Liver (tissue), 9 donors: Measurements from ENCODE around the gene OR8D2. TPM values are rescaled to one million over a fixed set of nuclear protein-coding genes. Genes with fewer than 3 reads are reported as not detected.

Source experiments
- DNase-seq: peaks from one replicate; pipeline ENCODE4 v3.0.0-alpha.2; 2017; ENCODE audit warnings: low spot score
- H3K27ac ChIP-seq, 2 donors: one replicate each; pipeline ENCODE4 v1.7.0; 2013; ENCODE audit warnings: inconsistent platforms in 2 of 2, low read length in 2 of 2, control low read depth in 1 of 2, low read depth in 1 of 2, mild to moderate bottlenecking in 1 of 2
- H3K27me3 ChIP-seq, 4 donors: one replicate each; pipeline versions ENCODE4 v1.6.1 to v1.7.0; 2013; ENCODE audit warnings: low read length in 3 of 4, inconsistent platforms in 1 of 4, mild to moderate bottlenecking in 1 of 4, moderate library complexity in 1 of 4; ENCODE audit not compliant: control insufficient read depth in 4 of 4, insufficient read depth in 4 of 4
- H3K36me3 ChIP-seq, 4 donors: one replicate each; pipeline versions ENCODE4 v1.6.1 to v1.7.0; 2013; ENCODE audit warnings: low read length in 3 of 4, mild to moderate bottlenecking in 3 of 4, low read depth in 1 of 4, moderate library complexity in 1 of 4; ENCODE audit not compliant: control insufficient read depth in 4 of 4, insufficient read depth in 3 of 4
- H3K4me1 ChIP-seq, 4 donors: one replicate each; pipeline versions ENCODE4 v1.6.1 to v1.7.0; 2013; ENCODE audit warnings: low read length in 3 of 4, mild to moderate bottlenecking in 3 of 4, moderate library complexity in 1 of 4; ENCODE audit not compliant: control insufficient read depth in 4 of 4, insufficient read depth in 4 of 4
- H3K4me3 ChIP-seq, 3 donors: one replicate each; pipeline versions ENCODE4 v1.6.1 to v1.7.0; 2013; ENCODE audit warnings: low read length in 3 of 3, control low read depth in 1 of 3, low read depth in 1 of 3, mild to moderate bottlenecking in 1 of 3
- H3K9ac ChIP-seq, 2 donors: one replicate each; pipeline ENCODE4 v1.7.0; 2013; ENCODE audit warnings: low read length in 2 of 2, mild to moderate bottlenecking in 2 of 2, moderate library complexity in 2 of 2, control low read depth in 1 of 2, low read depth in 1 of 2
- H3K9me3 ChIP-seq, 4 donors: one replicate each; pipeline versions ENCODE4 v1.6.1 to v1.7.0; 2013; ENCODE audit warnings: low read length in 3 of 4; ENCODE audit not compliant: control insufficient read depth in 4 of 4
- FOXA1 ChIP-seq: IDR thresholded peaks from 2 replicates; pipeline ENCODE4 v1.6.1; 2016; ENCODE audit warnings: antibody characterized with exemption
- GABPA ChIP-seq, 2 donors: IDR thresholded peaks in 1 of 2; conservative IDR thresholded peaks in 1 of 2; 2 replicates each; pipeline ENCODE4 v1.6.1; 2016; ENCODE audit warnings: antibody characterized with exemption in 2 of 2, mild to moderate bottlenecking in 1 of 2, moderate library complexity in 1 of 2
- HNF4A ChIP-seq, 2 donors: conservative IDR thresholded peaks; 2 replicates each; pipeline ENCODE4 v1.6.1; 2016; ENCODE audit warnings: antibody characterized with exemption in 2 of 2, mild to moderate bottlenecking in 2 of 2
- HNF4G ChIP-seq: IDR thresholded peaks from 2 replicates; pipeline ENCODE4 v1.6.1; 2016; ENCODE audit warnings: antibody characterized with exemption
- JUND ChIP-seq, 2 donors: IDR thresholded peaks; 2 replicates each; pipeline ENCODE4 v1.6.1; 2016; ENCODE audit warnings: antibody characterized with exemption in 2 of 2
- RXRA ChIP-seq, 2 donors: IDR thresholded peaks; 2 replicates each; pipeline ENCODE4 v1.6.1; 2017 to 2018; ENCODE audit warnings: antibody characterized with exemption in 2 of 2, mild to moderate bottlenecking in 1 of 2
- SP1 ChIP-seq: IDR thresholded peaks from 2 replicates; pipeline ENCODE4 v1.6.1; 2018; ENCODE audit warnings: antibody characterized with exemption, mild to moderate bottlenecking
- YY1 ChIP-seq: IDR thresholded peaks from 2 replicates; pipeline ENCODE4 v1.6.1; 2016; ENCODE audit warnings: antibody characterized with exemption, mild to moderate bottlenecking
- WGBS: extraction: QIAGEN DNeasy Blood & Tissue Kit; methylation state at CpG from one replicate; pipeline ENCODE4 v1.1.7; 2013; 5-methylcytosine and 5-hydroxymethylcytosine counted together
- polyA plus RNA-seq, 2 donors: library from polyadenylated mRNA; stranded (reverse) in 1 of 2; unstranded in 1 of 2; fragments of 200-250 nt in 1 of 2; fragments of >200 nt in 1 of 2; fragmentation: Nextera tagmentation in 1 of 2; extraction: Ambion mirVana in 1 of 2; gene quantifications; one replicate each; pipeline versions ENCODE4 v1.2.1 to v1.2.3, GENCODE V29; 2013 to 2015
- total RNA-seq, 2 donors: library from RNA; depleted of rRNA; stranded (reverse); fragments of >200 nt; gene quantifications; one replicate each; pipeline ENCODE4 v1.2.3, GENCODE V29; 2014
- TF ChIP-seq, protein P1 (sequence below): IDR thresholded peaks from 2 replicates; pipeline ENCODE4 v1.6.1; 2016; ENCODE audit warnings: antibody characterized with exemption
- TF ChIP-seq, protein P2 (sequence below): IDR thresholded peaks from 2 replicates; pipeline ENCODE4 v1.6.1; 2016; ENCODE audit warnings: antibody characterized with exemption, mild to moderate bottlenecking
- TF ChIP-seq, protein P3 (sequence below): IDR thresholded peaks from 2 replicates; pipeline ENCODE4 v1.6.1; 2016; ENCODE audit warnings: antibody characterized with exemption
- donor health status: healthy.
- donor health status: healthy.
- donor health status: healthy.
- donor health status: healthy.
- donor health status: healthy.

OR8D2 gene
- total and polyA plus RNA-seq, 4 donors, result not detected

DNA sequence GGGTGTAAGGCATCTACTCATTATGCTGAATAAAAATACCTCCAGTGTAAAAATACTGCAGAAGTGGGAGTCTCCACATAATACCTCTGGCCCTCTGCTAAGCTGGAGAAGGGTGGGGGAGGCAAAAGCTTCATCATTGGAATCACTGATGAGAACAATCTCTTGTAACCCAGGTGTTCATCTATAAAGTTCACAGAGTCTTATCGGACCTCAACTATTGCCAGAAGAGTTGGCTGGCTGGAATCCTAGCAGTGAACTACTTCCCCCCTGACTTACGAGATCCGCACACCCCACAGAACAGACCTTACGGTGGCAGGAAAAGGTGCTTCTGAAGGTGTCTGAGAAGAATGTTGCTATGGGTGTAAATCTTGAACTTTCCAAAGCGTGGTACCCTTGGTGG lies 8.7 kb downstream of the OR8D2 start:
- TF ChIP-seq SP1, result no peak
- no peak for TF ChIP-seq GABPA (IDR thresholded peaks at IDR 0.05 in 1 of 2, conservative IDR thresholded peaks at IDR 0.05 in 1 of 2)
- peaks cover 0 to 12% (median 4%) of the 10 kb centered on the region in 4 donors for H3K4me1 ChIP-seq
- peaks cover 0 to 3% (median 0%) of the 10 kb centered on the region in 4 donors for H3K27me3 ChIP-seq
- 89% methylated on average over 5 of the region's 5 CpGs for WGBS
- H3K9ac ChIP-seq, result no peak overlapping the region
- no peaks in the 10 kb centered on the region for H3K9me3 ChIP-seq
- H3K4me3 ChIP-seq, result no peak overlapping the region
- no peaks in the 10 kb centered on the region for H3K36me3 ChIP-seq
- DNase-seq, result no peak
- no peak overlapping the region for H3K27ac ChIP-seq

DNA sequence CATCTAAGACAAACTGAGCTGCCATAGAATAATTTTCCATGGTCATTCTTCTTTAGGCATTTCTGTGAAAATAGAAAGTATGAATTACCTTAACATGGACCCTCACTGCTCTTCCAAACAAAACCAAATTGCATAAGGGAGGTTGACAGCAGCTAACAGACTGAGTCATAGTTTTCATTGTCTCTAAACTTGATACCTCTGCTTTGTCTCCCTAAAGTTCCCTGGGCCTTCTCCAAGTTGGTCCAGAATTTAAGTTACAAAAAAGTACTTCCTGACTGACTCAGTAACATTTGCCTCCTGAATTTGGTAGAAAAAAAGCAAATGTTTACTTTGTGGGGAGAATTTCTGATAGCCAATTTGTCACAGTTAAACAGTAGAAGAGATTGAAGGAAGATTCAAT lies 9.3 kb downstream of the OR8D2 start:
- no peak for TF ChIP-seq FOXA1
- TF ChIP-seq GABPA (IDR thresholded peaks at IDR 0.05 in 1 of 2, conservative IDR thresholded peaks at IDR 0.05 in 1 of 2), result no peak
- TF ChIP-seq, protein P1, sequence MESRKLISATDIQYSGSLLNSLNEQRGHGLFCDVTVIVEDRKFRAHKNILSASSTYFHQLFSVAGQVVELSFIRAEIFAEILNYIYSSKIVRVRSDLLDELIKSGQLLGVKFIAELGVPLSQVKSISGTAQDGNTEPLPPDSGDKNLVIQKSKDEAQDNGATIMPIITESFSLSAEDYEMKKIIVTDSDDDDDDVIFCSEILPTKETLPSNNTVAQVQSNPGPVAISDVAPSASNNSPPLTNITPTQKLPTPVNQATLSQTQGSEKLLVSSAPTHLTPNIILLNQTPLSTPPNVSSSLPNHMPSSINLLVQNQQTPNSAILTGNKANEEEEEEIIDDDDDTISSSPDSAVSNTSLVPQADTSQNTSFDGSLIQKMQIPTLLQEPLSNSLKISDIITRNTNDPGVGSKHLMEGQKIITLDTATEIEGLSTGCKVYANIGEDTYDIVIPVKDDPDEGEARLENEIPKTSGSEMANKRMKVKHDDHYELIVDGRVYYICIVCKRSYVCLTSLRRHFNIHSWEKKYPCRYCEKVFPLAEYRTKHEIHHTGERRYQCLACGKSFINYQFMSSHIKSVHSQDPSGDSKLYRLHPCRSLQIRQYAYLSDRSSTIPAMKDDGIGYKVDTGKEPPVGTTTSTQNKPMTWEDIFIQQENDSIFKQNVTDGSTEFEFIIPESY, result no peak
- TF ChIP-seq HNF4G, result no peak
- TF ChIP-seq, protein P2, sequence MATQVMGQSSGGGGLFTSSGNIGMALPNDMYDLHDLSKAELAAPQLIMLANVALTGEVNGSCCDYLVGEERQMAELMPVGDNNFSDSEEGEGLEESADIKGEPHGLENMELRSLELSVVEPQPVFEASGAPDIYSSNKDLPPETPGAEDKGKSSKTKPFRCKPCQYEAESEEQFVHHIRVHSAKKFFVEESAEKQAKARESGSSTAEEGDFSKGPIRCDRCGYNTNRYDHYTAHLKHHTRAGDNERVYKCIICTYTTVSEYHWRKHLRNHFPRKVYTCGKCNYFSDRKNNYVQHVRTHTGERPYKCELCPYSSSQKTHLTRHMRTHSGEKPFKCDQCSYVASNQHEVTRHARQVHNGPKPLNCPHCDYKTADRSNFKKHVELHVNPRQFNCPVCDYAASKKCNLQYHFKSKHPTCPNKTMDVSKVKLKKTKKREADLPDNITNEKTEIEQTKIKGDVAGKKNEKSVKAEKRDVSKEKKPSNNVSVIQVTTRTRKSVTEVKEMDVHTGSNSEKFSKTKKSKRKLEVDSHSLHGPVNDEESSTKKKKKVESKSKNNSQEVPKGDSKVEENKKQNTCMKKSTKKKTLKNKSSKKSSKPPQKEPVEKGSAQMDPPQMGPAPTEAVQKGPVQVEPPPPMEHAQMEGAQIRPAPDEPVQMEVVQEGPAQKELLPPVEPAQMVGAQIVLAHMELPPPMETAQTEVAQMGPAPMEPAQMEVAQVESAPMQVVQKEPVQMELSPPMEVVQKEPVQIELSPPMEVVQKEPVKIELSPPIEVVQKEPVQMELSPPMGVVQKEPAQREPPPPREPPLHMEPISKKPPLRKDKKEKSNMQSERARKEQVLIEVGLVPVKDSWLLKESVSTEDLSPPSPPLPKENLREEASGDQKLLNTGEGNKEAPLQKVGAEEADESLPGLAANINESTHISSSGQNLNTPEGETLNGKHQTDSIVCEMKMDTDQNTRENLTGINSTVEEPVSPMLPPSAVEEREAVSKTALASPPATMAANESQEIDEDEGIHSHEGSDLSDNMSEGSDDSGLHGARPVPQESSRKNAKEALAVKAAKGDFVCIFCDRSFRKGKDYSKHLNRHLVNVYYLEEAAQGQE, result no peak
- TF ChIP-seq YY1, result no peak
- Histone ChIP-seq H3K9me3 (no peaks in the 10 kb centered on the region), H3K9ac (no peak overlapping the region), H3K4me1 (peaks cover 0 to 12% (median 4%) of the 10 kb centered on the region in 4 donors), H3K4me3 (no peak overlapping the region), H3K36me3 (no peaks in the 10 kb centered on the region), H3K27ac (no peak overlapping the region), H3K27me3 (peaks cover 0 to 3% (median 0%) of the 10 kb centered on the region in 4 donors)
- no peak for DNase-seq

DNA sequence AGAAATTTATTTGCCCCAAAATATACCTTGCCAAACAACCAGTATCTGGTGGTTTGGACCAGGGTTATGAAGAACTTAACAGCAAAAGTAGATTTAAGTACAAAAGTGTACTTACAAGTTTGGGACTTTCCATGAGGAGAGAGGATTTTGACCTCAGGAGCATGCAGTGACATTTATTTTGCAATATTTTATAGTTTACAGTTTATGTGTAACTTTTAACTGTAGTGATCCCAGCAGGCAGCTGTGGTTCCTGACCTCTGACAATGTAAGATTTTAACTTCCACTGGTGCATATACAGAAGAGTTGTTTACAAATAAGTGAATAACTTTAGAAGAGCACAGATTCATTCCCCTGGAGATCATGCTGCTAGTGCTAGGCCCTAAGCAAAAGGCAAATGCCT lies 12.9 kb downstream of the OR8D2 start:
- DNase-seq, result no peak
- Histone ChIP-seq H3K36me3 (no peaks in the 10 kb centered on the region), H3K9ac (no peak overlapping the region), H3K9me3 (no peaks in the 10 kb centered on the region), H3K4me1 (peaks cover 0 to 12% (median 4%) of the 10 kb centered on the region in 4 donors), H3K27me3 (no peaks in the 10 kb centered on the region), H3K27ac (no peak overlapping the region), H3K4me3 (no peak overlapping the region)
- TF ChIP-seq, protein P3, sequence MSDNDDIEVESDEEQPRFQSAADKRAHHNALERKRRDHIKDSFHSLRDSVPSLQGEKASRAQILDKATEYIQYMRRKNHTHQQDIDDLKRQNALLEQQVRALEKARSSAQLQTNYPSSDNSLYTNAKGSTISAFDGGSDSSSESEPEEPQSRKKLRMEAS, result peak; percentile 19
- TF ChIP-seq, protein P2, result no peak
- TF ChIP-seq HNF4A (conservative IDR thresholded peaks at IDR 0.05), result peak; percentile 25 to 79
- peak in 1 of 2 donors; percentile 47 for TF ChIP-seq RXRA (IDR thresholded peaks at IDR 0.05)
- peak in 1 of 2 donors; percentile 49 for TF ChIP-seq JUND (IDR thresholded peaks at IDR 0.05)
